ENCODE results near the gene RALB.

- TF ChIP-seq POLR2A (IDR thresholded peaks at IDR 0.05): no peak
- TF ChIP-seq CTCF (IDR thresholded peaks at IDR 0.05): no peak
Observed at GRCh38 chr2:120235681-120236080, 17.0 kb upstream of the RALB start.
